ENCODE measurements around the gene RNF220.

- TF ChIP-seq, protein P1, sequence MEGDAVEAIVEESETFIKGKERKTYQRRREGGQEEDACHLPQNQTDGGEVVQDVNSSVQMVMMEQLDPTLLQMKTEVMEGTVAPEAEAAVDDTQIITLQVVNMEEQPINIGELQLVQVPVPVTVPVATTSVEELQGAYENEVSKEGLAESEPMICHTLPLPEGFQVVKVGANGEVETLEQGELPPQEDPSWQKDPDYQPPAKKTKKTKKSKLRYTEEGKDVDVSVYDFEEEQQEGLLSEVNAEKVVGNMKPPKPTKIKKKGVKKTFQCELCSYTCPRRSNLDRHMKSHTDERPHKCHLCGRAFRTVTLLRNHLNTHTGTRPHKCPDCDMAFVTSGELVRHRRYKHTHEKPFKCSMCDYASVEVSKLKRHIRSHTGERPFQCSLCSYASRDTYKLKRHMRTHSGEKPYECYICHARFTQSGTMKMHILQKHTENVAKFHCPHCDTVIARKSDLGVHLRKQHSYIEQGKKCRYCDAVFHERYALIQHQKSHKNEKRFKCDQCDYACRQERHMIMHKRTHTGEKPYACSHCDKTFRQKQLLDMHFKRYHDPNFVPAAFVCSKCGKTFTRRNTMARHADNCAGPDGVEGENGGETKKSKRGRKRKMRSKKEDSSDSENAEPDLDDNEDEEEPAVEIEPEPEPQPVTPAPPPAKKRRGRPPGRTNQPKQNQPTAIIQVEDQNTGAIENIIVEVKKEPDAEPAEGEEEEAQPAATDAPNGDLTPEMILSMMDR (IDR thresholded peaks at IDR 0.05): no peak
- no peak for TF ChIP-seq POLR2A (IDR thresholded peaks at IDR 0.05)
These were observed 129.7 kb downstream of the RNF220 start for GRCh38 chr1:44534771-44535170.
